Transverse colon (tissue), 4 donors: ENCODE data around the gene FXYD3. TPM values are rescaled to one million over a fixed set of nuclear protein-coding genes. Genes with fewer than 3 reads are reported as not detected.

Experiments used
- DNase-seq: peaks from one replicate; pipeline ENCODE4 v3.0.0-alpha.2; 2019
- H3K27ac ChIP-seq, 4 donors: fragments of 200-600 bp; sonication (generic); 2 replicates each; pipeline ENCODE4 v1.5.1; 2016 to 2018; ENCODE audit warnings: inconsistent platforms in 4 of 4
- H3K27me3 ChIP-seq: fragments of 200-600 bp; sonication (generic); 2 replicates; pipeline ENCODE4 v1.5.1; 2017; ENCODE audit warnings: inconsistent platforms
- H3K36me3 ChIP-seq, 4 donors: fragments of 200-600 bp; sonication (generic); 2 replicates each; pipeline ENCODE4 v1.5.1; 2017 to 2019; ENCODE audit warnings: inconsistent platforms in 4 of 4
- H3K4me1 ChIP-seq, 4 donors: fragments of 200-600 bp; sonication (generic); 2 replicates each; pipeline ENCODE4 v1.5.1; 2017 to 2020; ENCODE audit warnings: inconsistent platforms in 4 of 4
- H3K4me3 ChIP-seq, 4 donors: fragments of 200-600 bp; sonication (generic); 1 replicate in 1 of 4; 2 replicates in 3 of 4; pipeline versions ENCODE4 v1.5.1 to v1.6.1; 2017 to 2019; ENCODE audit warnings: inconsistent platforms in 4 of 4
- H3K9me3 ChIP-seq, 2 donors: fragments of 200-600 bp; sonication (generic); 2 replicates each; pipeline ENCODE4 v1.5.1; 2017 to 2019; ENCODE audit warnings: inconsistent platforms in 2 of 2
- EP300 ChIP-seq: sonication (generic); formaldehyde crosslinking; IDR thresholded peaks from one replicate; pipeline ENCODE4 v1.6.1; 2017; ENCODE audit warnings: antibody characterized with exemption, low read depth
- POLR2A ChIP-seq: fragments of 450-650 bp; IDR thresholded peaks from one replicate; pipeline ENCODE4 v1.6.1; 2016; ENCODE audit warnings: antibody characterized with exemption, mild to moderate bottlenecking, moderate library complexity
- POLR2AphosphoS5 ChIP-seq, 3 donors: sonication (generic); formaldehyde crosslinking; IDR thresholded peaks; one replicate each; pipeline ENCODE4 v1.6.1; 2016; ENCODE audit warnings: antibody characterized with exemption in 3 of 3
- WGBS, 2 donors: methylation state at CpG; one replicate each; pipeline ENCODE4 v1.1.5; 2018; ENCODE audit warnings: low coverage in 1 of 2; 5-methylcytosine and 5-hydroxymethylcytosine counted together
- in situ Hi-C, 4 donors: fragments of 200-750 bp; cut with MboI; loops; one replicate each; pipeline versions ENCODE4 v1.15.0 to v1.15.1; 2017; ENCODE audit warnings: low sequenced_read_pairs in 3 of 4, low pct_ligation_motif_present in 1 of 4, low pct_unique_long_range_greater_than_20kb in 1 of 4
- intact Hi-C: fragments of 100-400 bp; cut with DNase I; formaldehyde crosslinking; loops from one replicate; pipeline ENCODE4 v1.15.1; 2023; ENCODE audit warnings: low total_unique reads
- total RNA-seq, 4 donors: library from RNA; depleted of rRNA; stranded (reverse); fragments of >200 nt; gene quantifications; one replicate each; pipeline ENCODE4 v1.1.0, GENCODE V29; 2016
- TF ChIP-seq, protein P1 (sequence below), 5 experiments: fragments of 200-600 bp in 3 of 5; fragments of 450-650 bp in 2 of 5; sonication (generic) in 3 of 5; IDR thresholded peaks; 1 replicate in 2 of 5; 2 replicates in 3 of 5; pipeline ENCODE4 v1.5.1; 2016 to 2017; ENCODE audit warnings: antibody characterized with exemption in 5 of 5, inconsistent platforms in 3 of 5, mild to moderate bottlenecking in 2 of 5, moderate library complexity in 1 of 5

Gene FXYD3
- total RNA-seq, 4 donors from 2014 or later: 1,678 to 4,641 (median 3,622) TPM

DNA sequence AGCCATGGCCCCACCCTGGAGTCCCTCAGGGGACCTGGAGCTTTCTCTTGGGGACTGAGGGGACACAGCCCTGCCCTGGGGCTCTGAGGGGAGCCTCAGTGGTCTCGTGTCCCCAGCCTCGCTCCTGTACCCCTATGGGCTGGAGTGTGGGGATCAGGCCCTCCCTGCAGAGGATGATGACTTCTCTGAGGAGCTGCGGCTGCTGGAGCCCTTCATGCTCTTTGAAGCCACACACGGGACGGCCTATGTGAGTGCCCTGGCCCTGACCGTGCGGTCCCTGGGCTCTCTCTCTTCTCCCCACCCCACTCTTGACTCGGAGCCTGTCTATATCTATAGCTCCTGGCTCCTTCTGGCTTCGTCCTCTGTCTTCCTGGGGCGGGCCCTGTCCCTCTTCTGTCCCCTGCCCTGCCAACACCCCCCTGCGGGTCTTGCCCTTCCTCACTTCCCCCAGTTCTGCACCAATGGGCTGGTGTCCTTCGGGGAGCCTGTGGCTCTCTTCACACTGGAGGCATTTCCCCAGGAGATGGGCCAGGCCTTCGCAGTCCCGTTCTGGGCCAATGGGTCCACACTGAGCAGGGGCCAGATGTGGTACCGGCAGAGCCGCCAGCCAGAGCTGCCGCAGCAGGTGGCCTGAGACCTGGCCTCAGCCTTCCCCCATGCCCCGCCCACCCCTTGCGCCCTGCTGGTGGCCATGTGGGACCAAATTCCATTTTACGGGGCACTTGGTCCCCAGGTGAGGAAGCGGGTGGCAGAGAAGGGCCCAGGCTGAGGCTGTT is 41.0 kb upstream of the FXYD3 start:
- 86 to 93% methylated on average over 1 to 21 of the region's 21 CpGs for WGBS, 2 donors
- intact Hi-C loops (no loop called here), in situ Hi-C loops (no loop called here)
- Histone ChIP-seq H3K27ac (no peak overlapping the region), H3K9me3 (peaks cover 7 to 8% of the 10 kb centered on the region in 2 donors), H3K27me3 (no peaks in the 10 kb centered on the region), H3K4me3 (no peak overlapping the region), H3K36me3 (no peaks in the 10 kb centered on the region), H3K4me1 (no peaks in the 10 kb centered on the region)
- DNase-seq: no peak
- TF ChIP-seq POLR2AphosphoS5 (IDR thresholded peaks at IDR 0.05): no peak
- no peak for TF ChIP-seq EP300
- TF ChIP-seq, protein P1, sequence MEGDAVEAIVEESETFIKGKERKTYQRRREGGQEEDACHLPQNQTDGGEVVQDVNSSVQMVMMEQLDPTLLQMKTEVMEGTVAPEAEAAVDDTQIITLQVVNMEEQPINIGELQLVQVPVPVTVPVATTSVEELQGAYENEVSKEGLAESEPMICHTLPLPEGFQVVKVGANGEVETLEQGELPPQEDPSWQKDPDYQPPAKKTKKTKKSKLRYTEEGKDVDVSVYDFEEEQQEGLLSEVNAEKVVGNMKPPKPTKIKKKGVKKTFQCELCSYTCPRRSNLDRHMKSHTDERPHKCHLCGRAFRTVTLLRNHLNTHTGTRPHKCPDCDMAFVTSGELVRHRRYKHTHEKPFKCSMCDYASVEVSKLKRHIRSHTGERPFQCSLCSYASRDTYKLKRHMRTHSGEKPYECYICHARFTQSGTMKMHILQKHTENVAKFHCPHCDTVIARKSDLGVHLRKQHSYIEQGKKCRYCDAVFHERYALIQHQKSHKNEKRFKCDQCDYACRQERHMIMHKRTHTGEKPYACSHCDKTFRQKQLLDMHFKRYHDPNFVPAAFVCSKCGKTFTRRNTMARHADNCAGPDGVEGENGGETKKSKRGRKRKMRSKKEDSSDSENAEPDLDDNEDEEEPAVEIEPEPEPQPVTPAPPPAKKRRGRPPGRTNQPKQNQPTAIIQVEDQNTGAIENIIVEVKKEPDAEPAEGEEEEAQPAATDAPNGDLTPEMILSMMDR (IDR thresholded peaks at IDR 0.05): no peak
- TF ChIP-seq POLR2A: no peak

DNA sequence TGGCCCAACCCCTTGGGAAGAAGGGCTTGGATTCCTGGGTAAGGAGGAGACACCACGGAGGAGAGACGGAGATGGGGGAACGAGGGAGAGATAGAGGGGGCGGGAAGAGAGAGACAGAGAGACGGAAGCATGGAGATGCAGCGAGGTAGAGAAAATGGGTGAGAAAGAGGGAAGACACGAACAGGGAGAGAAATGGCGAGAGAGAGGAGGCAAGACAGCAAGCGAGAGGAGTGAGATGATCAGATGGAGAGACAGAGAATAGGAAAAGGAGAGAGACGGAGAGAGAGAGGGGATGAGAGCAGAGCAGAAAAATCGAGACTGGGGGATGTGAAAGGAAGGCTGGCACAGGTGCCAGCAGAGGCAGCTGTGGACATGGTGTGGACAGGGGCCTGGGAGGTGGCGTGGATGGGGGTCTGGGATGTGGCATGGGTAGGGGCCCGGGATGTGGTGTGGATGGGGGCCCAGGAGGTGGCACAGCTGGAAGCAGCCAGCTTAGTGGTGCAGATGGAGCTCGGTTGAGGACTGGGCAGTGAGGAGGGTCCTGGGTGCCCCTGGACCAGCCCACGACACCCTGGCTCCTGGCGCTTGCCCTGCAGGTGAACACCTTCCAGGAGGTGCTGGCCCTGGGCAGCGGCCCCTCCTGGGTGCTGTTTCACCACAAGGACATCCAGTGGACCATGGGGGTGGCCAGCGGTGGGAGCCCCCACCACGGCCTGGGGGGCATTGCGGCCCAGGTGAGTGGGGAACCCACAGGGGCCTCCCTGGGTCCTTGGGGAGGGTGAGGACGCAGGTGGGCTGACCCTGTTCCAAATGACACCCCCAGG is 40.2 kb upstream of the FXYD3 start:
- intact Hi-C loops (no loop called here), in situ Hi-C loops (no loop called here)
- H3K36me3 ChIP-seq: no peaks in the 10 kb centered on the region
- TF ChIP-seq POLR2AphosphoS5 (IDR thresholded peaks at IDR 0.05) (no peak), EP300 (no peak), POLR2A (no peak)
- TF ChIP-seq, protein P1 (IDR thresholded peaks at IDR 0.05): no peak
- WGBS, 2 donors: 83 to 88% methylated on average over 11 to 20 of the region's 21 CpGs
- H3K27ac ChIP-seq: no peak overlapping the region
- H3K9me3 ChIP-seq: peaks cover 3 to 4% of the 10 kb centered on the region in 2 donors
- H3K4me3 ChIP-seq: no peak overlapping the region
- no peaks in the 10 kb centered on the region for H3K27me3 ChIP-seq
- DNase-seq: no peak
- H3K4me1 ChIP-seq: no peaks in the 10 kb centered on the region

DNA sequence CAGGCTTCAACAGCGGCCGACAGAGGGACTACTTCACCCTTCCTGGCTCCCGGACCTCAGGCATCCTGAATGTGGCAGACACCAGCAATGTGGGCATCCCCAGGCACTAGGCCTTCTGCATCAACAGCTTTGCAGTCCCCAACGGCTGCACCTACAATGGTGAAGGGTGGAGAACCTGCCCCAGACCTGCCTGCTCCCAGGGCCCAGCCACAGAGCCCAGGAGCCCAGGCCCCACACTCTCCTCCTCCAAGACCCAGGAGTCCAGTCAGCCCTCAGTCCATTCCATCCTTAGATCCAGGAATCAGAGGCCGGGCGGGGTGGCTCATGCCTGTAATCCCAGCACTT is 39.6 kb upstream of the FXYD3 start:
- WGBS, 2 donors: 96% methylated on average over 6 of the region's 6 CpGs; no CpG with 5 or more reads in 1 of the 2 donors
- Histone ChIP-seq H3K36me3 (no peaks in the 10 kb centered on the region), H3K27ac (no peak overlapping the region), H3K27me3 (no peaks in the 10 kb centered on the region), H3K9me3 (no peaks in the 10 kb centered on the region), H3K4me3 (no peak overlapping the region), H3K4me1 (no peaks in the 10 kb centered on the region)
- in situ Hi-C loops (no loop called here), intact Hi-C loops (no loop called here)
- no peak for DNase-seq
- TF ChIP-seq, protein P1 (IDR thresholded peaks at IDR 0.05): no peak
- TF ChIP-seq EP300 (no peak), POLR2AphosphoS5 (IDR thresholded peaks at IDR 0.05) (no peak)

DNA sequence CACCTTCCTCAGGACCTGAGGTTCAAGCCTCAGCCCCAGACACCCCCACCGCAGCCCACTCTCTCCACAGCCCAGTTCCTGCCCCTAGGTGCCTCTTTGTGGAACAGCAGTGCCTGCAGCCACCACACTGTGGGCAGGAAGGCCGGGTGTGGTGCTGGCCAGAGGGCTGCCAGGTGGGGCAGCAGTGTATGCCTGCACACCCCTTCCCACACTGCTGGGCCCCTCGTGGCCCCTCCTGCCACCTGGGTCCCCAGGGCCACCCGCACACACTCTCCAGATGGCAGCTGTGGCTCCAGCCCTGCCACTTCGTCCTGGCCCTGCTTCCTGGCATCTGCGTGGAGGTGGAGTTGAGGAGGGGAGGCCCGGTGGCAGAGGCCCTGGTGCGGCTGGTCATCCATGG is 39.0 kb upstream of the FXYD3 start:
- H3K9me3 ChIP-seq: no peaks in the 10 kb centered on the region
- in situ Hi-C loops: no loop called here
- 63% methylated on average over 8 of the region's 8 CpGs; no CpG with 5 or more reads in 1 of the 2 donors for WGBS, 2 donors
- TF ChIP-seq POLR2A (no peak), EP300 (no peak), POLR2AphosphoS5 (IDR thresholded peaks at IDR 0.05) (no peak)
- TF ChIP-seq, protein P1 (IDR thresholded peaks at IDR 0.05): no peak
- intact Hi-C loops: no loop called here
- no peaks in the 10 kb centered on the region for H3K27me3 ChIP-seq
- no peaks in the 10 kb centered on the region for H3K4me1 ChIP-seq
- DNase-seq: no peak
- no peak overlapping the region for H3K27ac ChIP-seq
- H3K4me3 ChIP-seq: no peak overlapping the region
- H3K36me3 ChIP-seq: no peaks in the 10 kb centered on the region
